ENCODE measurements around the gene SAG.

SAG gene

GRCh38 chr2:233341296-233341695 is 33.7 kb downstream of the SAG start:
- Histone ChIP-seq H3K36me3 (ENCODE audit: control insufficient read depth, insufficient read depth, low read length) (no peaks in the 10 kb centered on the region), H3K9ac (ENCODE audit: low read length) (no peak overlapping the region), H3K79me1 (ENCODE audit: low read length) (no peaks in the 10 kb centered on the region), H3K79me2 (ENCODE audit: control insufficient read depth, insufficient read depth, low read length) (no peaks in the 10 kb centered on the region), H4K5ac (ENCODE audit: low read length) (no peak overlapping the region), H2BK120ac (ENCODE audit: low read depth, low read length) (no peak overlapping the region), H3K4me2 (ENCODE audit: low read length) (no peak overlapping the region), H3K27me3 (ENCODE audit: insufficient read depth, low read length, poor library complexity) (no peaks in the 10 kb centered on the region), H3K4ac (ENCODE audit: low read depth, low read length) (no peak overlapping the region), H3K4me1 (ENCODE audit: control insufficient read depth, low read depth, low read length) (no peaks in the 10 kb centered on the region), H2AK5ac (ENCODE audit: low read length) (no peak overlapping the region), H3K23ac (ENCODE audit: low read length) (no peak overlapping the region), H3K56ac (ENCODE audit: low read length) (no peak overlapping the region), H3K4me3 (ENCODE audit: low read length) (no peak overlapping the region), H2BK5ac (ENCODE audit: low read length) (no peak overlapping the region), H3K27ac (ENCODE audit: low read depth, low read length) (no peak overlapping the region), H4K8ac (ENCODE audit: low read depth, low read length) (no peak overlapping the region), H2BK15ac (replicated peaks; ENCODE audit: low read depth) (no peak overlapping the region), H3K18ac (ENCODE audit: low read length) (no peak overlapping the region)
- DNase-seq = no peak
- no CpG with 5 or more reads among the region's 3 CpGs for WGBS (ENCODE audit: extremely low coverage, insufficient coverage, low lambda C conversion rate)

DNA sequence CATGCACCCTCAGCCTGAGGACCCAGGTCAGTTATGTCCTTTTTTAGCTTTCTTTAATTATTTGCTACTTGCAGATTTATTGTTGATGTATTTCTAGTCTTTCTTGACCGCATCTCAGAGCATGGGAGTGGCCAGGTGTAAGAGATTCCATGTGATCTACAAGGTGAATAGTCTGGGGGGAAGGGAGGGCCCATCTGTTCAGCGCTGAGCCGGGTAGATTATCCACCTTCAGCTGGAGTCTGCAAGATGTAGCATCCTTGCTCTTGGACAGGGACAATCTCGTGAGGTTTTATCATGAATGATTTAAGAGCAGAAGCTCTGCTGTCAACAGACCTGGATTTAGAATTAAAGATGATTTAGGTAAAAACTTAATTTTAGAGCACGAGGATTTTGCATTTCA is 34.7 kb downstream of the SAG start:
- Histone ChIP-seq H3K23ac (ENCODE audit: low read length) (no peak overlapping the region), H3K36me3 (ENCODE audit: control insufficient read depth, insufficient read depth, low read length) (no peaks in the 10 kb centered on the region), H3K4ac (ENCODE audit: low read depth, low read length) (no peak overlapping the region), H3K79me1 (ENCODE audit: low read length) (no peaks in the 10 kb centered on the region), H2BK120ac (ENCODE audit: low read depth, low read length) (no peak overlapping the region), H3K4me2 (ENCODE audit: low read length) (no peak overlapping the region), H3K4me1 (ENCODE audit: control insufficient read depth, low read depth, low read length) (no peaks in the 10 kb centered on the region), H3K18ac (ENCODE audit: low read length) (no peak overlapping the region), H3K56ac (ENCODE audit: low read length) (no peak overlapping the region), H2BK5ac (ENCODE audit: low read length) (no peak overlapping the region), H3K79me2 (ENCODE audit: control insufficient read depth, insufficient read depth, low read length) (no peaks in the 10 kb centered on the region), H3K4me3 (ENCODE audit: low read length) (no peak overlapping the region), H3K27me3 (ENCODE audit: insufficient read depth, low read length, poor library complexity) (no peaks in the 10 kb centered on the region), H4K5ac (ENCODE audit: low read length) (no peak overlapping the region), H2BK15ac (replicated peaks; ENCODE audit: low read depth) (no peak overlapping the region), H3K27ac (ENCODE audit: low read depth, low read length) (no peak overlapping the region), H3K9ac (ENCODE audit: low read length) (no peak overlapping the region), H4K8ac (ENCODE audit: low read depth, low read length) (no peak overlapping the region), H2AK5ac (ENCODE audit: low read length) (no peak overlapping the region)
- no CpG with 5 or more reads among the region's 5 CpGs for WGBS (ENCODE audit: extremely low coverage, insufficient coverage, low lambda C conversion rate)
- DNase-seq = no peak

GRCh38 chr2:233343171-233343705 is 35.6 kb downstream of the SAG start:
- Histone ChIP-seq H3K27ac (ENCODE audit: low read depth, low read length) (no peak overlapping the region), H3K4me1 (ENCODE audit: control insufficient read depth, low read depth, low read length) (no peaks in the 10 kb centered on the region), H2AK5ac (ENCODE audit: low read length) (no peak overlapping the region), H3K27me3 (ENCODE audit: insufficient read depth, low read length, poor library complexity) (no peaks in the 10 kb centered on the region), H3K9ac (ENCODE audit: low read length) (no peak overlapping the region), H3K23ac (ENCODE audit: low read length) (no peak overlapping the region), H3K79me1 (ENCODE audit: low read length) (no peaks in the 10 kb centered on the region), H2BK120ac (ENCODE audit: low read depth, low read length) (no peak overlapping the region), H3K4me3 (ENCODE audit: low read length) (no peak overlapping the region), H3K56ac (ENCODE audit: low read length) (no peak overlapping the region), H3K4me2 (ENCODE audit: low read length) (no peak overlapping the region), H4K8ac (ENCODE audit: low read depth, low read length) (no peak overlapping the region), H3K4ac (ENCODE audit: low read depth, low read length) (no peak overlapping the region), H3K18ac (ENCODE audit: low read length) (no peak overlapping the region), H2BK15ac (replicated peaks; ENCODE audit: low read depth) (no peak overlapping the region), H3K79me2 (ENCODE audit: control insufficient read depth, insufficient read depth, low read length) (no peaks in the 10 kb centered on the region), H4K5ac (ENCODE audit: low read length) (no peak overlapping the region), H2BK5ac (ENCODE audit: low read length) (no peak overlapping the region), H3K36me3 (ENCODE audit: control insufficient read depth, insufficient read depth, low read length) (no peaks in the 10 kb centered on the region)
- no peak for DNase-seq
- no CpG with 5 or more reads among the region's 15 CpGs for WGBS (ENCODE audit: extremely low coverage, insufficient coverage, low lambda C conversion rate)

GRCh38 chr2:233346376-233346775 is 38.8 kb downstream of the SAG start:
- no peak for DNase-seq
- Histone ChIP-seq H3K56ac (ENCODE audit: low read length) (no peak overlapping the region), H4K8ac (ENCODE audit: low read depth, low read length) (no peak overlapping the region), H3K4me2 (ENCODE audit: low read length) (no peak overlapping the region), H3K18ac (ENCODE audit: low read length) (no peak overlapping the region), H3K79me2 (ENCODE audit: control insufficient read depth, insufficient read depth, low read length) (no peaks in the 10 kb centered on the region), H3K27me3 (ENCODE audit: insufficient read depth, low read length, poor library complexity) (no peaks in the 10 kb centered on the region), H3K4me1 (ENCODE audit: control insufficient read depth, low read depth, low read length) (no peaks in the 10 kb centered on the region), H3K36me3 (ENCODE audit: control insufficient read depth, insufficient read depth, low read length) (no peaks in the 10 kb centered on the region), H2BK120ac (ENCODE audit: low read depth, low read length) (no peak overlapping the region), H3K4me3 (ENCODE audit: low read length) (no peak overlapping the region), H3K9ac (ENCODE audit: low read length) (no peak overlapping the region), H4K5ac (ENCODE audit: low read length) (no peak overlapping the region), H3K27ac (ENCODE audit: low read depth, low read length) (no peak overlapping the region), H2AK5ac (ENCODE audit: low read length) (no peak overlapping the region), H2BK15ac (replicated peaks; ENCODE audit: low read depth) (no peak overlapping the region), H2BK5ac (ENCODE audit: low read length) (no peak overlapping the region), H3K23ac (ENCODE audit: low read length) (no peak overlapping the region), H3K79me1 (ENCODE audit: low read length) (no peaks in the 10 kb centered on the region), H3K4ac (ENCODE audit: low read depth, low read length) (no peak overlapping the region)
- no CpG with 5 or more reads among the region's 12 CpGs for WGBS (ENCODE audit: extremely low coverage, insufficient coverage, low lambda C conversion rate)

- Histone ChIP-seq H3K9ac (ENCODE audit: low read length) (no peak overlapping the region), H3K23ac (ENCODE audit: low read length) (no peak overlapping the region), H4K8ac (ENCODE audit: low read depth, low read length) (no peak overlapping the region), H3K4me1 (ENCODE audit: control insufficient read depth, low read depth, low read length) (no peaks in the 10 kb centered on the region), H3K79me1 (ENCODE audit: low read length) (no peaks in the 10 kb centered on the region), H3K79me2 (ENCODE audit: control insufficient read depth, insufficient read depth, low read length) (no peaks in the 10 kb centered on the region), H3K4me3 (ENCODE audit: low read length) (no peak overlapping the region), H2BK120ac (ENCODE audit: low read depth, low read length) (no peak overlapping the region), H4K5ac (ENCODE audit: low read length) (no peak overlapping the region), H3K18ac (ENCODE audit: low read length) (no peak overlapping the region), H3K27me3 (ENCODE audit: insufficient read depth, low read length, poor library complexity) (no peaks in the 10 kb centered on the region), H3K4me2 (ENCODE audit: low read length) (no peak overlapping the region), H3K56ac (ENCODE audit: low read length) (no peak overlapping the region), H3K4ac (ENCODE audit: low read depth, low read length) (no peak overlapping the region), H2BK15ac (replicated peaks; ENCODE audit: low read depth) (no peak overlapping the region), H2BK5ac (ENCODE audit: low read length) (no peak overlapping the region), H3K27ac (ENCODE audit: low read depth, low read length) (no peak overlapping the region), H3K36me3 (ENCODE audit: control insufficient read depth, insufficient read depth, low read length) (no peaks in the 10 kb centered on the region), H2AK5ac (ENCODE audit: low read length) (no peak overlapping the region)
- no CpG with 5 or more reads among the region's 9 CpGs for WGBS (ENCODE audit: extremely low coverage, insufficient coverage, low lambda C conversion rate)
- DNase-seq = no peak
Observed at GRCh38 chr2:233346930-233347329, 39.3 kb downstream of the SAG start.
